ENCODE measurements around the gene PHEX.

The PHEX gene

DNA sequence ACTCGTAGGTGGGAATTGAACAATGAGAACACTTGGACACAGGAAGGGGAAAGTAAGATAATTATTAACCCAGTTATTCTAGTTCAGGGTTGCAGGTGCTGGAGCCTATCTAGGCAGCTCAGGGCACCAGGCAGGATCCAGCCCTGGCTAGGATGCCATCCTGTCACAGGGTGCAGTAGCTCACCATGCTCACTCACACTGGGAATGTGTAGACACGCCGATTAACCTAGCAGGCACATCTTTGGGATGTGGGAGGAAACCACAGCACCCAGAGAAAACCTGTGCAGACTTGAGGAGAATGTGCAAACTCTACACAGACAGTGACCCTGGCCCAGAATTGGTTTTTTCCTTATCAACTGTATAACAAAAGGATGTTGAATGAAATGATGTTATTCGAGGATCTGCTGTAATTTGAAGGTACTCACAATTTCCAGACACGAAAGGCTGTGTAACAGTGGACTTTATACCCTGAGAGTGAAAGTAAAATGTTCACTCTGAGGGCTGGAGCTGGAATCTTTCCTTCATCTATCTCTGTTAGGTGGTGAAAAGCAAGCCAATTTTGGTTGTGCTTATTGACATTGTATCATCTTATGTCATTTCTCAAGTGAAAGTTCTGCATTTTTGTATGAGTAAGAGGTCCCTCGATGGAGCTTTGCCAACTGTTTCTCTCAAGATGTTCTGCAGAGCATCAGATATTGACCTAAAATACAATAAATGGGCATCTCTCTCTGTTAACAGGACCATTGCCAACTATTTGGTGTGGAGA lies 78.8 kb downstream of the PHEX start:
- no peak for DNase-seq

DNA sequence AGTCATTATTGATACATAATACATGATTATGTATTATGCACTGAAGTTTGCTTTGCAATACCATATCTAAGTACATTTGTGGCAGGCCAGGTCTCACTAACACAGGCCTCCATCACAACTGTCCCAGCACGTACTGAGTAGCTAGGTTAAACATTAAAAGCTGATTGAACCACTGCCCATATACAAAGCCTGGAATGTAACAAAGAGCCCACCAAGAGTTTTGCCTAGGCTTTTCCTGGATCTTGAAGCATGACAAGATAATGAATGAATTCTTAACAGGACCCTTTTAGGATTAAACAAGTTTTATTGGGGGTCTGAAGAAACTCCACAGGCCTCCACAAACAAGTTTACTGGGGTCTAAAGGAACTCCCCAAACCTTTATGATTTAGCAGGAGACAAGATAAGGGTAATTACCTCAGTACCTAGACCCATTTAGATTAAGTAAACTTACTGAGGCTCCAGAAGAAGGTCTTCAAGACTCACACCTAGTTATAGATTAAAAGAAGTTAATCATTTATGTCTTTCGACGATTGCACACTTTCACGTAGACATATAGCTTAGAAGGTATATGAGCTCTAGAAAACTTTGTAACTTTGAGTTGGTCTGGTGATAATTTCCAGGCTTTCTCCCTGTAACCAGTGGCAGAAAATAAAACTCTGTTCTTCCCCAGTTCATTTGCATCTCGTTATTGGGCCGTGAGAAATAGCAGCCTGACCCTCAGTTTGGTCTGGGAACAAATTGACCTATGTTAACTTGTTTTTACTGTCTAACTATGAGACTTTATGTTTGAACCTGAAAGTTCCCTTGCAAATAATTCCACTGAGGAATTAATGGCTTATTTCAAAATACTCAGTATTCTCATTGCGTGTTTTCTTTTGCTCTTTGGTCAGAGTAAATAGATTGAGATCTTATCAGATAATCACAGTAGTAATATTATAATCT lies 84.8 kb downstream of the PHEX start:
- no peak for DNase-seq

DNA sequence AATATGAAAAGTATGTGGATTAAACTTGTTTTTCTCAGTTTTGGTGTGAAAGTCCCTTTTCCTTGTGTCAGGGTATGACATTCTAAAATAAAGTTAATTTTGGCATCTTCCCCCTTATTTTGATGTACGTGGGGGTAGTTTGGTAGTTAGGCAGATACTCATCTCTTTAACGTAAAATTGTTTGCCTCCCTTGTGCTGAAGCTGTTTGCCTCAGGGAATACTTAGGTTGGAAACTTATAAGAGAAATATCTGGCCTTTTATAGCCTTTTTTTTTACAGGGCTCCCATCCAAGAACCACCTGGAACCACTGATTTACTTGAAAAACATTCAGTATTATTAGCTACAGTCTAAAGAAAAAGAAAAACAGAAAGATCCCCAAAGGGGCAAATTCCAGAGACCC lies 85.5 kb downstream of the PHEX start:
- DNase-seq: no peak

DNA sequence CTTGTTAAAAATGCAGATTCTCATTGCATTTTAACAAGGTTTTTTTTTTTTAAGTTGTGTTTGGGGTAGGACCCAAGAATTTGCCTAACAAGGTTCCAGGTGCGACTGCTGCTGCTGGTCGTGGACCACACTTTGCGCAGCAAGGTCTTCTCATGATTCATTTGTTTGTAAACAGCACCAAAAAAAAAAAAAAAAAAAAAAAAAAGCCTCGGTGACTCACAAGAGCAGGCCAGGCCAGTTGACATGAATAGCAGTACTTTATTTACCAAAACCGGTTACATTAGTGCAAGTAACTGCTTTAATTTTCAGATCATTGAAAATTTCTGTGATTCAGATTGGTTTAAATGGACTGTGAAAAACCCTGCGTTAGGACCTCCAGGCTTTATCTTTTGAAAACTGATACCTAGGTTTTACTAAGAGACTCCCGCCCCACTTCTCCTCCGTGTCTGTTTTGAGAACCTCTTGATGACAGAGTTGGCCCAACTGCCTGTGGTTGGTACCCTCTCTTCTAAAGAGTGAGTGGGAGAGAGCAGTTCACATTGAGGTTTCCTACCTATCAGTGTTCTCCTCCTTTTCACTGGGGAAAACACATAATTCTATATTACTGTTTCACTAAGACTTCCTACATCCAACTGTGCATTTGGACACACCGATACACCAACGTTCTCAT lies 86.2 kb downstream of the PHEX start:
- no peak for DNase-seq

DNA sequence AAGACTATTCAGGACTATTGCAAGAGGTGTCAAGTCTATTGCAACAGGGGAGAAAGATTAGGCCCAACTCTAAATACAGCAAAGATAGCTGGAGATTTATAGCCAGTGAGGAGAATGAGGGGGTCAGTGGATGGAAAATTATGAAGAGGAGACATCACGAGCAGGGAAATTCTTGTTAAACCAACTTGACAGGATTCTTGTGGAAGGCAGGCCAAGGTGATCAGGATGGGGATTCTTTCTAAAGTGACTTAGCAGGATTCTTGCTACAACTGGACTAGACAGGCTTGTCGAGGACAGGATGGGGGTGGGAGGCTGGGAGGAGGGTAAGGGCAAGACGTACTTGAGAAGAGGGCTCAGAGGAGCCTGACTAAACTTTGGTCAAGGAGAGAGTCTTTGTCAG lies 89.0 kb downstream of the PHEX start:
- no peak for DNase-seq

DNA sequence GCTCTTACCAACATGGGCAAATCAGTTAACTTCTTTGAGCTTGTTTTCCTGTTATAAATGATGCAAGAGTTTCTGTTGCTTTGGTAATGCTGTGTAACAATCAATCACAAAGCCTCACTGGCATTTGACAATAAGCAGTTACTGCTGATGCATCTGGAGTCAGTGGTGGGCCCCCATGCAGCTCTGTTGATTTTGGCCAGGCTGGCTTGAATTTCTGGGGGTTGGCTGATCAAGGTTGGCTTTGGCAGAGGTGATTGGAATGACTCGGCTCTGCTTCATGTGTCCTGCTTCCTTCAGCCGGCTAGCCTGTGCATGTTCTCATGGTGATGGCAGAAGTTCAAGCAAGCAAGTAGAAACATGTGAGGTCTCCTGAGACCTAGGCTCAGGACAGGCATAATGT lies 90.4 kb downstream of the PHEX start:
- DNase-seq: no peak

DNA sequence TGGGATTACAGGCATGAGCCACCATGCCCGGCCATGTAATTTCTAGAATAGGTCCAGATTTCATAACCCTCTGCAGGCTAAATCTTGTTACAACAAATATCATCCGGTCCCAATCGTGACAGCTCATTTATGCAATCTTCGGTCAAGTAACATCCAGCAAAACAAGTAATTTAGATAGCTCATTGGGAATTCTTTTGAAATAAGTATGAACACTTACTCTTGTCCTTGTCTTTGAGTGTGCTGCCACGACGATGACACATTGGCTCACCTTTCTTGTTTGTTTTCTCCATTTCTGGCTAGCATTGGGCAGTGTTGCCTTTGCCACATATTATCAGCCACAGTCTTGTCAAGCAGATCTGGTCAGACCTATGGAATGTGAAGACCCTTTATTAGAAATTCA lies 92.0 kb downstream of the PHEX start:
- no peak for DNase-seq

DNA sequence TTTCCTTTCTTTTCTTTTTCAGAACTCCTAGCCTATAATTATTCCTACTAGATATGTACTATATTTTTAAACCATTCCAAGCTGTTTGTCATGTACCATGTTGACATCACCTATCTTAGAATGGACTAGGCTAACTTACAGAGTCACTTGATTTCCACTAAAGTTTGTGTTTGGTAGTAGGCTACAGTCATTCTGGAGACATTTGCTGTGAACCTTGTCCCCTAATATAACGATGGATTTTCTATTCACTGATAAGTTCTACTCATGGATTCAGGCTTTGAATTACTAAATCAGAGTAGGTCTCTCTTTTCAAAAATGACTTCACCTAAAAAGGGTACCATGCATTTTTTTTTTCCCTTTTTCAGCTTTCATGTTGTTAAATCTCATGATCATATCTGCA lies 93.4 kb downstream of the PHEX start:
- no peak for DNase-seq

DNA sequence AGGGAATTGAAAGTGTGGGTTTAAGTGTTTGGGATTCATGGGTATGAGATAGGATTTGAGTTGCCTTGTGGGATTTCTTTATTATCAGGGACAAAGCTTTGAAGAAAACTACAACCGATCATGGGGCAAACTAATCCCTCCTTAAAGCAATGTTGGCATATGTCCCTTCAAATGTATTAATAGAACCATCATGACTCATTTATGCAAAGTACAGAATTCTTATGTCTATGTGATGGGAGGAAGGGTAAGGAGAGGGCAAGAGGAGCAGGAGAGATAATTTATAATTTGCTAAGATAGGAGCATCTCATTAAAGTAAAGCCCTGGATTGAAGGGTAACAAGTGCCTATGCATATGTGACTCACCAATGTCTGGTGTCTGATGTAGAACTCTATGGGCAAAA lies 94.2 kb downstream of the PHEX start:
- DNase-seq: no peak

DNA sequence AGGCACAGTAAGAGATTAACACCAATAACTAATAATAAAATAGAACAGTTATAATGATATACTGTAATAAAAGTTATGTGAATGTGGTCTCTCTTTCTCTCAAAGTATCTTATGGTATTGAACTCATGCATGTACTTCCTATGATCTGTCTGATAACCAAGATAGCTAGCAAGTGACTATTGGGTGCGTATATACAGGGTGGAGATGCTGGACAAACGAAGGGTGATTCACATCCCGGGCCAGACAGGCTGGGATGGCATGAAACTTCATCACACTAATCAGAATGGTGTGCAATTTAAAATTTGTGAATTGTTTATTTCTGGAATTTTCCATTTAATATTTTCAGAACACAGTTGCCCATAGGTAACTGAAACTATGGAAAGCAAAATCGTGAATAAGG lies 96.8 kb downstream of the PHEX start:
- DNase-seq: no peak

DNA sequence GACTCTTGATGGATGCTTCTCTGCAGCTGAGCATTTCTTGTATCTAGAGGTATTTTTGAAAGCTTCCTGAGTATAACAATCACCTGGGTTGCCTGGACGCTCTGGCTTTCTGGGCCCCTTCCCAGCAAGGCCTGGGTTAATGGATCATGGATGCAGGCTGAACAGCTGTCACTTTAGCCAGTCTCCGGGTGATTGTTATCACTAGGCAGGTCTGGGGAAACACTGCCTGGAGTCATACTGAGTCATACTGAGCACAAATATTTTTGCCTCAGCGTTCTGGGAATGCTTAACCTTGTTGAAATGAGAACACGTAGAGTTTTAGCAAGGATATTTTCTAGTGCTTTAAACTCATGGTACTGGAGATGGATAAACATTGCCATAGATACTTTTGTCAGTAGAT lies 102.6 kb downstream of the PHEX start:
- no peak for DNase-seq

DNA sequence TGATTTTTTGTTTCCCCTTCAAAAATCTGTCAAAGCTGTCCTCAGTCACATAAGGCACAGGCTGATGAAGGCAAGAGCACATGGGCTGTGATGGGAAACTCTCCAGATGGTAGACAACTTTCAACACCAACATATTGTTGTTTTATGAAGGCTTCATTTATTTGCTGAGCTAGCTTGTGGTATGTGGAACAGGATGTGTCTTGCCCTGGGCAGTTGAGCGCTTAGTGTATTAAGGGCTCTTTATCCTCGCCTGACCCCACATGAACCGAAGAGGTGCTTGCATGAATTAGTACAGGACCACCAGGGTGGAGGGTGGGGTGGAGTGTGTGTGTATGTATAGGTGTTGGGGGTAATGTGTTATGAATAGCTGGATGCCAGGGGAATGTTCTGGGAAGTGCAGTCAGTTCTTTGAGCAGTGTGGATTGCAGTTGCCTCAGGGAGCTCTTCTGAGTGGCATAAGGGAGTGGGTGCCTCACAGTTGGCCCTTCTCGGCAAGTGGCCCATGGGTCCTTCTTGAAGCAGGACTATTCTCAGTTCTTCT lies 103.1 kb downstream of the PHEX start:
- no peak for DNase-seq

DNA sequence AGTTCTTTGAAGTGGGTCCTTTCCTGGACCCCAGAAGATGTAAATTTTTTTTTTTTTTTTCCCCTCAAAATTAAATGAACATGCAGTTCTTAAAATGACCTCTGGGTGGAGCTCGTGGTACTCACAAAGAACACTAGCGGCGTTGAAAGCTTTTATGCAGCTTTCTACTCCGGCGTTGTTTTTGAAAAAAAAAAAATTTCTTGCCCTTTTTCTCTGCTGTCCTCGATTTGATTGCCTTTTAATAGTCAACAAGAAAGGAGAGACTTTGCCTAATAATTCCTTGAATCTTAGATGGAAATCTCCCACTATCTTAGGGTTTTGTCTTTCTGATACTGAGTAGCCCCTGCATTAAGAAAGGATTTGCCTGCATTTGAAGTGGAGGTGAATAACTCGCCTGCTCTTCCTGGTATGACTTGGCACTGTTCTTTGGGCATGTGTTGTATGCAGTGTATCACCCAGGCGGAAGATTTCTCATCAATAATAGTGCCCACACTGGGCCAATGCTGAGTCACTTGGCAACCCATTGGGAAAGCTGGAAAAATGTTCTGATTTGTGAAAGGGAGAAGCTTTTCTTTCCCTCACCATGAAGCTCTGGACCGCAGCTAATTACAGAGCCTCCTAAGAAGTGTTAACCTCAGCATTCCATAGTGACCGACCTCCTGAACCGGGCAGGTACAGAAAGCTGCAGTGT lies 104.0 kb downstream of the PHEX start:
- DNase-seq: no peak

DNA sequence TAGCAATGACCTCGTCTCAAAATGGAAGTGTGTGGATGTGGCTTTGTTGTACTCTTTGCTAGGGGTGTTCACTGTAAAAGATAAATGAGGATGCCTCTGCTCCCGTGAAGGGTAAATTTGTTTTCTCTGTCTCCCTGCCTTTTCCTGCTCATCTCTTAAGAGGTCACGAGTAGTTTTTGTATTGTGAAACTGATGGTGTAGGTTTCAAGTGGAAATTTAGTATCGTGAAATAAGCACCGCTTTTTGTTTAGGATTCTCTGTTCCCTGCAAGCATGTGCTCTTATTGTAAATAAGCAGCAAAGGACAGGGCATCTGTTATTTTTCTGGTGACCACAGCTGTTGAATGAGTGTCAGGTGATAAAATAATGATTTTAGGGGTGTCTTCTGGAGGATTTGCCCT lies 104.6 kb downstream of the PHEX start:
- no peak for DNase-seq

DNA sequence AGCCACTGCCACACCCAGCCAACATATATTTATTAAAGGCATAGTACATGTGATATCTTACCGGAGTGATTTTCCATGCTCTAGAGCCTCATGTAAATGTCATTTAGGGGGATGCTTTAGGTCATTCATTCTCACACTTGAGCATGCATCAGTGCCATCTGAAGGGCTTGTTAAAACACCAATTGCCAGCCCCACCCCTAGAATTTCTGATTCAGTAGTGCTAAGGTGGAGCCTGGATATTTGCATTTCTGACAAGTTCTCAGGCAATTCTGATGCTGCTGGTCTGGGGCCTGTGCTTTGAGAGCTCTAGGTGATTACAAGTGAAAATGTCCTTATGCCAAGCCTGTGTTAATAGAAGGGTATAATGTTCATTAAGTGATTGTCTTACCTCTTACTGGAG lies 107.7 kb downstream of the PHEX start:
- no peak for DNase-seq

DNA sequence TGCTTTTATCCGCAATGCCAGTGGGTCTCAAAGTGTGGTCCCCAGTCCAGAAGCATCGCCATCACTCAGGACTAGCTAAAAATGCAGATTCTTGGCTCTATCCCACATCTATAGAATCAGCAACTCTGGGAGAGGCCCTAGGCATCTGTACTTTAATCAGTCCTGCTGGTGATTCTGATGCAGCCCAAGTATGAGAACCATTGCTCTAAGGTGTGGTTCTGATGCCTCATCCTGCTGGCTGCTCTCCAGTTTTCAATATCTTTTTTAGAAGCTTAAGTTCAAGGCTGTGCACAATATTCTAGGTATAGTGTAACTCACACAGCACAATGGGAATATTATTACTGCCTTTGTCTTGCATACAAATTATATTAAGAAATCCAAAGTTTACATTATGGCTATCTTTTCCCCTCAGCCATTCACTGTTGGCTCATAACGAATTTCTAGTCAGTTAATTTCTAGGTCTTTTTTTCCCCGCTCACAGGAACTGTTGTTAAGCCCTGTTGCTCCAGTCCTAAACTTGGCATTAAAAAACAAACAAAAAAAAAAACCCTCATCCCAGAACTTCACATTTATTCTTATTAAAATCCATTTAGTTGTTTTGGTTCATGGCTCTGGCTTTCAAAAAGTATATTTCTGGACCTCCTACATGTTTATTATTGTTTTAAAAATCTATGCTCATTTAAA lies 109.1 kb downstream of the PHEX start:
- DNase-seq: no peak

DNA sequence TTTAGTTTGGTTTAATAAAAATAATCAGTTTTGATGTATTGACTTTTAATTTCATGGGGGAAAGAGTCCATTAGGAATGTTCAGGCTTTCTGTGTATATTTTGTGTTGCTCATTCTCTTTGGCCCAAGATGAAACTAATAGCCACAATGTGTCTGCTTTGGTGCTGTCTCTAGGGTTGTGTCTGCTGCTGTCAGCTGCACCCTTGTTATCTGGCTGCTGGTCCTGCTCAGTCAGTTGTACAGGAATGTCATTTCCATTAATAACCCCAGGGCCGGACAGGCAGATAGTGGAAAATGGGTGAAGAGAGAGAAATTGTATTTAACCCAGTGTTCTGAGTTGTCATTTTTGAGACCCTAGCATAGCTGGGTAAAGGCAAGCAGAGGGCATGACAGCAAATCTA lies 115.1 kb downstream of the PHEX start:
- no peak for DNase-seq

DNA sequence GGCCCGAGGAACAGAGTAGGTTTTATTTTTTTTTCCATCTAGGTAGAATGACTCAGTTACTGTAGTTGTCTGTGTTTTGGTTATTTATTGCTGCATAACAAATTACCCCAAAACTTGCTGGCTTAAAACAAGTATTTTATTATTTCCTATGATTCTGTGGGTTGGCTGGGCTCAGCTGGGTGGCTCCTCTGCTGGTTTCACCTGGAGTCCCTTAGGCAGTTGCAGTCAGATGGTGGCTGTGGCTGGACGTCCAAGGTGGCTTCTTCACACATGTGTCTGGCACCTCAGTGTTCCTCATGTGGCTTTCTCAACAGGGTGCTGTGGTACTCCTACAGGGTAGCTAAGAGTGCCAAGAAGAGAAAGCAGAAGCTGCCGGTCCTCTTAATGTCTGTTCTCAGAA lies 115.8 kb downstream of the PHEX start:
- DNase-seq: no peak

DNA sequence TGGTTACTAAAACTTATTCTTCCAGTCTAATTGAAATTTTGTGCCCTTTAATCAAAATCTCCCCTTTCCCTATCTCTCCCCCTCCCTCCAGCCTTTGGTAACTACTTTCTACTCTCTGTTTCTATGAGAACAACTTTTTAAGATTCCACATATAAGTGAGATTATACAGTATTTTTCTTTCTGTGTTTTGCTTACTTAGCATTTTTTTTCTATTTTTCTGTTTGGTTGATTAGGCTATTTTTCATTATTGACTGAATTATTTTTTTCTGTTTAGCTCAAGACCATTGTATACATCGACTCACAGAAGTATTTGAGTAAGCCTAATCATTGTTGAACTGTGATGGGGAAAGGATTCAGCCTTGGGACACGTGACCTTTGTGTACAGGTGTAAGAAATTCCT lies 116.4 kb downstream of the PHEX start:
- DNase-seq: no peak

DNA sequence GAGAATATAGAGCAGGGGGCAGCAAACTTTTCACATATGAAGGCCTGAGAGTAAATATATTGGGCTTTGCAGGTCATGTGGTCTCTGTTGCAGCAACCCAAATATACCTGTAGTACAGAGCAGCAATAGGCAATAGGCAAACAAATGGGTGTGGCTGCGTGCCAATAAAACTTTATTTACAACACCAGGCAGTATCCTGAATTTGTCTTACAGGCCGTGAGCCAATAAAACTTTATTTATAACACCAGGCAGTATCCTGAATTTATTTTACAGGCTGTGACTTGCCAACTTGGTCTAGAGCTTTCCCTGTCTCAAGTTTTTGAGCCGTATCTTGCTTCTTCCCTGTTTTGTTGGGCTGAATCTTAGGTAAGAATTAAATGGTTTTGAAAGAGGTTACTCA lies 118.2 kb downstream of the PHEX start:
- no peak for DNase-seq

DNA sequence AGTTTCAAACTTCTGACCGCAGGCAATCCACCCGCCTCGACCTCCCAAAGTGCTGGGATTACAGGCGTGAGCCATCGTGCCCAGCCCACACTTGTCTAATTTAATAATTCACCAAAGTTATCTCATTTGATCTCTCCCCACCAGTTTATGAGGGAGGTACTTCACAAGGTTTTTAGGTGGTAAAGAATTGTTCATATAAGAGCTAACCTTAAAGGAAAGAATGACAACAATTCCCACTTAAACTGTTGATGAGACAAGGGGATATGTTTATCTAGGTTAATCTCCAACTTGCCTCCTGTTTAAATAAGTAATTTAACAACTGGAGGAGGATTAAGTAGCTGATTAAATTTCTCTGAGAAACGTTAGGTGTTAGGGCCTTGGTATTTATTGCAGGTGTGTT lies 123.0 kb downstream of the PHEX start:
- DNase-seq: no peak

DNA sequence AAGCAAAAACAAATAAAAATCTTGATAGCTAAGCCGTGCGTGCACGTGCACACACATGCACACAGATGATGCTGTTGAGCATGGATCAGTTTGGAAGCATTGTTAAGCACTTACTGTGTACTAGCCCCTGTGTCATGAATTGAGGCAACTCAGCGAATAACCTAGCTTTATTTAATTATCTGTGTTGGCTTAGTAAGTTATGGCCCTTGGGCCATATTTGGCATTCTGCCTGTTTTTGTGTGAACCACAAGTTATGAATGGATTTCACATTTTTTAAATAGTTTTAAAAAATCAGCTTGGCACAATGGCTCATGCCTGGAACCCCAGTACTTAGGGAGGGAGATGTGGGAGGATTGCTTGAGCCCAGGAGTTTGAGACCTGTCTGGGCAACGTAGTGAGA lies 126.9 kb downstream of the PHEX start:
- DNase-seq: no peak

Measured in activated T-cell treated with anti-CD3 and anti-CD28 coated beads, Interleukin-2, amount 50 U/mL, for 1 hour (primary cell).